Activated CD4-positive, alpha-beta T cell treated with anti-CD3 and anti-CD28 coated beads, Interleukin-2, amount 10 ng/mL, durations not matched to agents 7 days and 5 days (primary cell): ENCODE measurements around the gene PPP6R1. TPM values are rescaled to one million over a fixed set of nuclear protein-coding genes. Genes with fewer than 3 reads are reported as not detected.
"Not testable (repeated sequence)": the region's sequence is repeated elsewhere in the genome, so short reads cannot be mapped to it uniquely, and the experiment has no call there.

Experiments used
- CTCF ChIA-PET: fragments of 350-600 bp; sonication (Branson Sonifier 250); formaldehyde crosslinking; loops from one replicate; lab custom pipeline; 2021; ENCODE audit warnings: antibody characterized with exemption; lab: Charles Lee
- POLR2A ChIA-PET: fragments of 350-600 bp; sonication (Branson Sonifier 250); formaldehyde crosslinking; loops from one replicate; lab custom pipeline; 2021; ENCODE audit warnings: antibody characterized with exemption; lab: Charles Lee
- DNase-seq: peaks from one replicate; pipeline ENCODE4 v3.0.0-alpha.2; 2020
- H3K27ac Mint-ChIP-seq: one replicate; pipeline ENCODE4 v1.8.0; 2021; ENCODE audit warnings: mild to moderate bottlenecking, moderate library complexity, mixed read lengths
- H3K27me3 Mint-ChIP-seq: one replicate; pipeline ENCODE4 v1.8.0; 2021; ENCODE audit warnings: mixed read lengths
- H3K36me3 Mint-ChIP-seq: one replicate; pipeline ENCODE4 v1.8.0; 2021; ENCODE audit warnings: low read depth, mixed read lengths
- H3K4me1 Mint-ChIP-seq: one replicate; pipeline ENCODE4 v1.8.0; 2021; ENCODE audit warnings: mixed read lengths
- H3K4me3 Mint-ChIP-seq: one replicate; pipeline ENCODE4 v1.8.0; 2021; ENCODE audit warnings: mild to moderate bottlenecking, moderate library complexity, mixed read lengths
- H3K9me3 Mint-ChIP-seq: one replicate; pipeline ENCODE4 v1.8.0; 2021; ENCODE audit warnings: mixed read lengths
- total RNA-seq, 2 experiments: library from RNA; stranded (reverse); gene quantifications; one replicate each; pipeline ENCODE4 v1.2.3, GENCODE V29; 2021

PPP6R1 gene
- total RNA-seq, 2 experiments from 2014 or later = 189 to 222 TPM

GRCh38 chr19:55229145-55229788, 29.6 kb downstream of the PPP6R1 start:
- ChIA-PET CTCF (no interaction called here), POLR2A (interaction anchor here (0.6 kb wide), 1 partner anchor 30 kb away, joined by 3 read pairs; no protein-coding TSS in a partner anchor)
- Mint-ChIP-seq H3K36me3 (peaks cover 39% of the 10 kb centered on the region), H3K27ac (peak overlapping the region; percentile 13), H3K4me3 (no peak overlapping the region), H3K27me3 (no peaks in the 10 kb centered on the region), H3K4me1 (no peaks in the 10 kb centered on the region), H3K9me3 (no peaks in the 10 kb centered on the region)
- DNase-seq = no peak

- Mint-ChIP-seq H3K4me1 (no peaks in the 10 kb centered on the region), H3K36me3 (peaks cover 36% of the 10 kb centered on the region), H3K9me3 (no peaks in the 10 kb centered on the region), H3K4me3 (no peak within 1 kb of the TSS), H3K27ac (peak within 1 kb of the TSS; percentile 13), H3K27me3 (no peaks in the 10 kb centered on the region)
- POLR2A ChIA-PET = no interaction called here
- CTCF ChIA-PET = interaction anchor here (1.0 kb wide), 1 partner anchor 103 kb away, joined by 3 read pairs; no protein-coding TSS in a partner anchor
- DNase-seq = no peak
Measured at GRCh38 chr19:55228403-55229031, 30.3 kb downstream of the PPP6R1 start, which contains the start of gene TMEM86B. TMEM86B (minus strand) TSS chr19:55228763; CDS start chr19:55228741, 22 bp downstream.

GRCh38 chr19:55228015-55228391, 30.8 kb downstream of the PPP6R1 start:
- H3K36me3 Mint-ChIP-seq = peaks cover 36% of the 10 kb centered on the region

GRCh38 chr19:55227241-55228014, 31.4 kb downstream of the PPP6R1 start:
- DNase-seq = no peak
- H3K27me3 Mint-ChIP-seq = no peaks in the 10 kb centered on the region
- H3K4me1 Mint-ChIP-seq = no peaks in the 10 kb centered on the region
- H3K4me3 Mint-ChIP-seq = no peak overlapping the region
- POLR2A ChIA-PET = no interaction called here
- H3K36me3 Mint-ChIP-seq = peaks cover 34% of the 10 kb centered on the region
- no peak overlapping the region for H3K27ac Mint-ChIP-seq
- H3K9me3 Mint-ChIP-seq = no peaks in the 10 kb centered on the region
- CTCF ChIA-PET = interaction anchor here (1.0 kb wide), 1 partner anchor 105 kb away, joined by 3 read pairs; no protein-coding TSS in a partner anchor

More at GRCh38 chr19:55228015-55228391, 30.8 kb downstream of the PPP6R1 start:
- H3K9me3 Mint-ChIP-seq = no peaks in the 10 kb centered on the region
- H3K4me3 Mint-ChIP-seq = no peak overlapping the region
- H3K27me3 Mint-ChIP-seq = no peaks in the 10 kb centered on the region
- no peak overlapping the region for H3K27ac Mint-ChIP-seq
- ChIA-PET POLR2A (no interaction called here), CTCF (interaction anchor here (1.0 kb wide), 1 partner anchor 104 kb away, joined by 3 read pairs; no protein-coding TSS in a partner anchor)
- DNase-seq = no peak
- H3K4me1 Mint-ChIP-seq = no peaks in the 10 kb centered on the region

- H3K27me3 Mint-ChIP-seq = no peaks in the 10 kb centered on the region
- no peaks in the 10 kb centered on the region for H3K4me1 Mint-ChIP-seq
- ChIA-PET POLR2A (no interaction called here), CTCF (no interaction called here)
- DNase-seq = no peak
- H3K9me3 Mint-ChIP-seq = no peaks in the 10 kb centered on the region
- peaks cover 30% of the 10 kb centered on the region for H3K36me3 Mint-ChIP-seq
- H3K4me3 Mint-ChIP-seq = no peak overlapping the region
- H3K27ac Mint-ChIP-seq = no peak overlapping the region
Measured at GRCh38 chr19:55226788-55227187, 32.0 kb downstream of the PPP6R1 start.

GRCh38 chr19:55226273-55226672, 32.5 kb downstream of the PPP6R1 start:
- Mint-ChIP-seq H3K9me3 (peaks cover 3% of the 10 kb centered on the region), H3K4me3 (no peak overlapping the region), H3K27me3 (no peaks in the 10 kb centered on the region), H3K27ac (no peak overlapping the region), H3K36me3 (peaks cover 32% of the 10 kb centered on the region), H3K4me1 (no peaks in the 10 kb centered on the region)
- CTCF ChIA-PET = no interaction called here
- POLR2A ChIA-PET = no interaction called here
- DNase-seq = no peak

GRCh38 chr19:55225415-55225958, 33.3 kb downstream of the PPP6R1 start:
- Mint-ChIP-seq H3K36me3 (peaks cover 38% of the 10 kb centered on the region), H3K27ac (no peak overlapping the region)

GRCh38 chr19:55224679-55225414, 34.0 kb downstream of the PPP6R1 start:
- H3K4me1 Mint-ChIP-seq, H3K27me3 Mint-ChIP-seq, DNase-seq, CTCF ChIA-PET, H3K4me3 Mint-ChIP-seq, POLR2A ChIA-PET, H3K9me3 Mint-ChIP-seq: not testable (repeated sequence)
- H3K36me3 Mint-ChIP-seq = peaks cover 38% of the 10 kb centered on the region
- H3K27ac Mint-ChIP-seq = peak overlapping the region; percentile 31

More at GRCh38 chr19:55225415-55225958, 33.3 kb downstream of the PPP6R1 start:
- DNase-seq = no peak
- H3K9me3 Mint-ChIP-seq = peaks cover 3% of the 10 kb centered on the region
- H3K4me3 Mint-ChIP-seq = no peak overlapping the region
- H3K4me1 Mint-ChIP-seq = no peaks in the 10 kb centered on the region
- POLR2A ChIA-PET = no interaction called here
- H3K27me3 Mint-ChIP-seq = no peaks in the 10 kb centered on the region
- CTCF ChIA-PET = no interaction called here

- peaks cover 37% of the 10 kb centered on the region for H3K36me3 Mint-ChIP-seq
- H3K4me3 Mint-ChIP-seq = no peak overlapping the region
- no peak for DNase-seq
- peak overlapping the region; percentile 31 for H3K27ac Mint-ChIP-seq
- no peaks in the 10 kb centered on the region for H3K27me3 Mint-ChIP-seq
- ChIA-PET CTCF (interaction anchor here (0.5 kb wide), 1 partner anchor 212 kb away, joined by 3 read pairs; no protein-coding TSS in a partner anchor), POLR2A (no interaction called here)
- H3K4me1 Mint-ChIP-seq = no peaks in the 10 kb centered on the region
- peaks cover 3% of the 10 kb centered on the region for H3K9me3 Mint-ChIP-seq
Measured at GRCh38 chr19:55224038-55224665, 34.7 kb downstream of the PPP6R1 start.

GRCh38 chr19:55223291-55224037, 35.4 kb downstream of the PPP6R1 start:
- H3K4me1 Mint-ChIP-seq = no peaks in the 10 kb centered on the region
- H3K36me3 Mint-ChIP-seq = peaks cover 34% of the 10 kb centered on the region
- H3K9me3 Mint-ChIP-seq = peaks cover 3% of the 10 kb centered on the region
- H3K27me3 Mint-ChIP-seq = no peaks in the 10 kb centered on the region
- DNase-seq = no peak
- POLR2A ChIA-PET = no interaction called here
- no peak overlapping the region for H3K4me3 Mint-ChIP-seq
- H3K27ac Mint-ChIP-seq = no peak overlapping the region
- CTCF ChIA-PET = interaction anchor here (0.5 kb wide), 1 partner anchor 213 kb away, joined by 3 read pairs; no protein-coding TSS in a partner anchor

- H3K4me1 Mint-ChIP-seq = peaks cover 14% of the 10 kb centered on the region
- no peak for DNase-seq
Measured at GRCh38 chr19:55220525-55220924, 38.3 kb downstream of the PPP6R1 start.

More at GRCh38 chr19:55220525-55220924, 38.3 kb downstream of the PPP6R1 start:
- H3K4me3 Mint-ChIP-seq = no peak overlapping the region
- POLR2A ChIA-PET = no interaction called here
- H3K36me3 Mint-ChIP-seq = peaks cover 17% of the 10 kb centered on the region
- peaks cover 11% of the 10 kb centered on the region for H3K27me3 Mint-ChIP-seq
- peaks cover 6% of the 10 kb centered on the region for H3K9me3 Mint-ChIP-seq
- no peak overlapping the region for H3K27ac Mint-ChIP-seq
- CTCF ChIA-PET = interaction anchor here (0.5 to 1.4 kb wide), 2 partner anchors 61 to 1332 kb away, joined by 4 to 5 read pairs; no protein-coding TSS in a partner anchor
